ENCODE data around the gene OLA1.
A peak's percentile ranks its signal among the peaks of the same experiment; 100 is the strongest.
"Not testable (repeated sequence)": the region's sequence is repeated elsewhere in the genome, so short reads cannot be mapped to it uniquely, and the experiment has no call there.

OLA1 gene

DNA sequence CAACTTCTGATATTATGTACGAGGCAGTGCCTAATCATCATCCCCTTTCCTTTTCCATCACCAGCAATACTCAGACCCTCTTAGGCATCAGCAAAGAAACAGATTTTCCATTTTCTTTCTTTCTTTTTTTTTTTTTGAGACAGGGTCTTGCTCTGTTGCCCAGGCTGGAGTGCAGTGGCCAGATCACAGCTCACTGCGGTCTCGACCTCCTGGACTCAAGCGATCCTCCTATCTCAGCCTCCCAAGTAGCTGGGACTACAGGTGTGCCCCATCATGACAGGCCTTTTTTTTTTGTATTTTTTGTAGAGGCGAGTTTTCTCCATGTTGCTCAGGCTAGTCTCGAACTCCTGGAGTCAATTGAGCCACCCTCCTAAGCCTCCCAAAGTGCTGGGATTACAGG, 5.9 kb upstream of the OLA1 start:
- Histone ChIP-seq H3K27me3 (ENCODE audit: insufficient read depth, poor library complexity, severe bottlenecking) (no peaks in the 10 kb centered on the region), H3K4me3 (replicated peaks; ENCODE audit: insufficient read depth, low read length) (no peak overlapping the region), H3K27ac (replicated peaks) (no peak overlapping the region)
- no peak for DNase-seq (ENCODE audit: low read depth in 1 of 2, low spot score in 1 of 2)
- TF ChIP-seq GABPA (IDR thresholded peaks at IDR 0.05; ENCODE audit: low read depth) (no peak), POLR2AphosphoS5 (IDR thresholded peaks at IDR 0.05; ENCODE audit: low read depth) (no peak), SPI1 (IDR thresholded peaks at IDR 0.05; ENCODE audit: borderline replicate concordance, low read depth) (no peak)
- TF ChIP-seq, protein P1, sequence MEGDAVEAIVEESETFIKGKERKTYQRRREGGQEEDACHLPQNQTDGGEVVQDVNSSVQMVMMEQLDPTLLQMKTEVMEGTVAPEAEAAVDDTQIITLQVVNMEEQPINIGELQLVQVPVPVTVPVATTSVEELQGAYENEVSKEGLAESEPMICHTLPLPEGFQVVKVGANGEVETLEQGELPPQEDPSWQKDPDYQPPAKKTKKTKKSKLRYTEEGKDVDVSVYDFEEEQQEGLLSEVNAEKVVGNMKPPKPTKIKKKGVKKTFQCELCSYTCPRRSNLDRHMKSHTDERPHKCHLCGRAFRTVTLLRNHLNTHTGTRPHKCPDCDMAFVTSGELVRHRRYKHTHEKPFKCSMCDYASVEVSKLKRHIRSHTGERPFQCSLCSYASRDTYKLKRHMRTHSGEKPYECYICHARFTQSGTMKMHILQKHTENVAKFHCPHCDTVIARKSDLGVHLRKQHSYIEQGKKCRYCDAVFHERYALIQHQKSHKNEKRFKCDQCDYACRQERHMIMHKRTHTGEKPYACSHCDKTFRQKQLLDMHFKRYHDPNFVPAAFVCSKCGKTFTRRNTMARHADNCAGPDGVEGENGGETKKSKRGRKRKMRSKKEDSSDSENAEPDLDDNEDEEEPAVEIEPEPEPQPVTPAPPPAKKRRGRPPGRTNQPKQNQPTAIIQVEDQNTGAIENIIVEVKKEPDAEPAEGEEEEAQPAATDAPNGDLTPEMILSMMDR (IDR thresholded peaks at IDR 0.05; ENCODE audit: insufficient read depth, low read length): no peak
- TF ChIP-seq, protein P2, sequence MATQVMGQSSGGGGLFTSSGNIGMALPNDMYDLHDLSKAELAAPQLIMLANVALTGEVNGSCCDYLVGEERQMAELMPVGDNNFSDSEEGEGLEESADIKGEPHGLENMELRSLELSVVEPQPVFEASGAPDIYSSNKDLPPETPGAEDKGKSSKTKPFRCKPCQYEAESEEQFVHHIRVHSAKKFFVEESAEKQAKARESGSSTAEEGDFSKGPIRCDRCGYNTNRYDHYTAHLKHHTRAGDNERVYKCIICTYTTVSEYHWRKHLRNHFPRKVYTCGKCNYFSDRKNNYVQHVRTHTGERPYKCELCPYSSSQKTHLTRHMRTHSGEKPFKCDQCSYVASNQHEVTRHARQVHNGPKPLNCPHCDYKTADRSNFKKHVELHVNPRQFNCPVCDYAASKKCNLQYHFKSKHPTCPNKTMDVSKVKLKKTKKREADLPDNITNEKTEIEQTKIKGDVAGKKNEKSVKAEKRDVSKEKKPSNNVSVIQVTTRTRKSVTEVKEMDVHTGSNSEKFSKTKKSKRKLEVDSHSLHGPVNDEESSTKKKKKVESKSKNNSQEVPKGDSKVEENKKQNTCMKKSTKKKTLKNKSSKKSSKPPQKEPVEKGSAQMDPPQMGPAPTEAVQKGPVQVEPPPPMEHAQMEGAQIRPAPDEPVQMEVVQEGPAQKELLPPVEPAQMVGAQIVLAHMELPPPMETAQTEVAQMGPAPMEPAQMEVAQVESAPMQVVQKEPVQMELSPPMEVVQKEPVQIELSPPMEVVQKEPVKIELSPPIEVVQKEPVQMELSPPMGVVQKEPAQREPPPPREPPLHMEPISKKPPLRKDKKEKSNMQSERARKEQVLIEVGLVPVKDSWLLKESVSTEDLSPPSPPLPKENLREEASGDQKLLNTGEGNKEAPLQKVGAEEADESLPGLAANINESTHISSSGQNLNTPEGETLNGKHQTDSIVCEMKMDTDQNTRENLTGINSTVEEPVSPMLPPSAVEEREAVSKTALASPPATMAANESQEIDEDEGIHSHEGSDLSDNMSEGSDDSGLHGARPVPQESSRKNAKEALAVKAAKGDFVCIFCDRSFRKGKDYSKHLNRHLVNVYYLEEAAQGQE (IDR thresholded peaks at IDR 0.05; ENCODE audit: insufficient replicate concordance, low read depth): no peak

DNA sequence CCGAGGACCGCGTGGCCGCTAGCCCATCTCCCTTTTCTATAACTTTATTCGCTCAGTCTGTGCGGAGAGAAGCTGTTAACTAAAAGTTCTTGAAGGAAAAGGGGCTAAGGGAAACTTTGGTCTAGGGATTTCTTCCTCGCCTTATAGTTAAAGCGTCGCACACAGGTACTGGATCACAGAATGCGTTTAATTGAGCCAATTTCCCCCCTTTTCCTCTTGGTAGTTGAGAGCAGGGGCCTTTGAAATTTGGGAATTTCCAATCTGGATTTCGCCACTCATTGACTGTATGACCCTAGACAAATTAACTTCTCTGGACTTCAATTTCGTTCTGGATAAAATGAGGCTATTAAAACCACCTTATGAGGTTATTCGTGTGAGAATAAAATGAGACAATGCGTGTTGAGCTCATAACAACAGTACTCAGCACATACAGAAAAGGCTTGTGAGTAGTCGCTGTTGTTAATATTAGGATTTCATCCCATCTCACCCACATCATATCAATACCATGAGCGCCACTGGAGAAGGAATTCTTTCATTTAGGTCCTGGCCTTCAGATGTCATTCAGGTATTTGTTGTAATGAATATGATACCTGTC, 763 bp upstream of the OLA1 start:
- H3K4me3 ChIP-seq (replicated peaks; ENCODE audit: insufficient read depth, low read length): peak overlapping the region; percentile 37
- no peaks in the 10 kb centered on the region for H3K27me3 ChIP-seq (ENCODE audit: insufficient read depth, poor library complexity, severe bottlenecking)
- TF ChIP-seq SPI1 (IDR thresholded peaks at IDR 0.05; ENCODE audit: borderline replicate concordance, low read depth): no peak
- TF ChIP-seq POLR2AphosphoS5 (IDR thresholded peaks at IDR 0.05; ENCODE audit: low read depth): no peak
- peak overlapping the region; percentile 90 for H3K27ac ChIP-seq (replicated peaks)
- no peak for DNase-seq (ENCODE audit: low read depth in 1 of 2, low spot score in 1 of 2)

DNA sequence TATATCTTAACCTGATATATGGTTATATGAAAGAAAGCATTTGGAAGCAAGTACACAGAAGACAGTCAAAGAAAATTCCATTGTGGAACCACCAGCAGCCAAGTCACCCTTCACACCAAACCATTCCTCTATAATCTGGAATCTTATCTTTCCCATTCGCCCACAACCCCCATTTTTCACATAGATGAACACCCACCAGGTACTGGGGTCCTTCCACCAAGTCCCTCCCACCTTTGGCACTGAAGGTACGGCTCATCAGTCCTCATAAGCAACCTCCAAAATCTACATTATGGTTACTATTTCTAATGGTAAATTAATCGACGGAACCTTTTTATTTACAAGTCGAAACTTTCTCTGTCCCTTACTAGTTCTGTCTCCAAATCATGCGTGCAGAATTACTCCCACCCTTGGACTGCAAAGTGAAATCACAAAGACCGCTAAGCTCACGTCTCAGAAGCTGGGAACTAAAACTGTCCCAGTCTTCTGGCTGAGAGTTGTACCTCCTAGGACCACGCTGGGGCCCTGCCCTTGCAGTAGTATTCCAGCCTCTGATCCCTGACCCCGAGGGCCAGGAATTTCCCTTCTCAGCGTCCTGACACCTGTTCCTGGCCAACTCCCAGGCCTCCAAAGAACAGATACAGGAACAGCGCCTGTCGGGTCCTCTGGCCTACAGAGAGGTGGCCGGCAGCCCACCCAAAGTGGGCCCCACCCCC, 702 bp downstream of the OLA1 start:
- Histone ChIP-seq H3K27me3 (ENCODE audit: insufficient read depth, poor library complexity, severe bottlenecking) (no peaks in the 10 kb centered on the region), H3K4me3 (replicated peaks; ENCODE audit: insufficient read depth, low read length) (peak overlapping the region; percentile 94), H3K27ac (replicated peaks) (peak overlapping the region; percentile 76)
- TF ChIP-seq, protein P2 (IDR thresholded peaks at IDR 0.05; ENCODE audit: insufficient replicate concordance, low read depth): no peak
- TF ChIP-seq POLR2AphosphoS5 (IDR thresholded peaks at IDR 0.05; ENCODE audit: low read depth) (no peak), GABPA (IDR thresholded peaks at IDR 0.05; ENCODE audit: low read depth) (no peak), SPI1 (IDR thresholded peaks at IDR 0.05; ENCODE audit: borderline replicate concordance, low read depth) (no peak)
- TF ChIP-seq, protein P1 (IDR thresholded peaks at IDR 0.05; ENCODE audit: insufficient read depth, low read length): no peak
- peak in 1 of 2 experiments; percentile 5 for DNase-seq (ENCODE audit: low read depth in 1 of 2, low spot score in 1 of 2)

DNA sequence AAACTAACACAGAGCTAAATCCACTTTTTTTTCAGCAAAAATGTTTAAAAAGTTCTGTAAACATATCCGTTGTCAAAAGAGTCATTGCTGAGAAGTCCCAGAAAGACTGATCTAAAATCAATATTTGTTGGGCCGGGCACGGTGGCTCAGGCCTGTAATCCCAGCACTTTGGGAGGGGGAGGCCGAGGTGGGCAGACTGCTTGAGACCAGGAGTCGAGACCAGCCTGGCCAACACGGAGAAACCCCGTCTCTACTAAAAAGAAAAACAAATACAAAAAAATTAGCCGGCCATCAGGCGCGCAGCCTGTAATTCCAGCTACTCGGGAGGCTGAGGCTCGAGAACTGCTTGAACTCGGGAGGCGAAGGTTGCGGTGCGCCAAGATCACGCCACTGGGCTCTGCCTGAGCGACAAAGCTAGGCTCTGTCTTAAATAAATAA, 1.4 kb downstream of the OLA1 start:
- DNase-seq (ENCODE audit: low read depth in 1 of 2, low spot score in 1 of 2): no peak
- no peak overlapping the region for H3K27ac ChIP-seq (replicated peaks)
- TF ChIP-seq POLR2AphosphoS5 (IDR thresholded peaks at IDR 0.05; ENCODE audit: low read depth) (no peak), SPI1 (IDR thresholded peaks at IDR 0.05; ENCODE audit: borderline replicate concordance, low read depth) (no peak)
- TF ChIP-seq, protein P1 (IDR thresholded peaks at IDR 0.05; ENCODE audit: insufficient read depth, low read length): no peak
- TF ChIP-seq, protein P2 (IDR thresholded peaks at IDR 0.05; ENCODE audit: insufficient replicate concordance, low read depth): no peak
- peak overlapping the region; percentile 94 for H3K4me3 ChIP-seq (replicated peaks; ENCODE audit: insufficient read depth, low read length)
- no peaks in the 10 kb centered on the region for H3K27me3 ChIP-seq (ENCODE audit: insufficient read depth, poor library complexity, severe bottlenecking)

DNA sequence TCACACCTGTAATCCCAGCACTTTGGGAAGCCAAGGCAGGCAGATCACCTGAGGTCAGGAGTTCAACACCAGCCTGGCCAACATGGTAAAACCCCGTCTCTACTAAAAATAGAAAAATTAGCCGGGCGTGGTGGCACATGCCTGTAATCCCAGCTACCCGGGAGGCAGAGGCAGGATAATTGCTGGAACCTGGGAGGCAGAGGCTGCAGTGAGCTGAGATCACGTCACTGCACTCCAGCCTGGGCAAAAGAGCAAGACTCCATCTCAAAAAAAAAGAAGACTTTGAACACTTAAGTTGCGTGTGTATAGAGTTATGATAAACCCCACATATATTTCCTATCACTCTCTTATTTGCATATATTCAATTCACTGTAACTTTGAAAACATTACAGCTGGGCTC, 2.7 kb downstream of the OLA1 start:
- H3K27ac ChIP-seq (replicated peaks); H3K4me3 ChIP-seq (replicated peaks; ENCODE audit: insufficient read depth, low read length); H3K27me3 ChIP-seq (ENCODE audit: insufficient read depth, poor library complexity, severe bottlenecking); DNase-seq (ENCODE audit: low read depth in 1 of 2, low spot score in 1 of 2): not testable (repeated sequence)
